ENCODE measurements around the gene CFAP74.

CFAP74 gene

DNA sequence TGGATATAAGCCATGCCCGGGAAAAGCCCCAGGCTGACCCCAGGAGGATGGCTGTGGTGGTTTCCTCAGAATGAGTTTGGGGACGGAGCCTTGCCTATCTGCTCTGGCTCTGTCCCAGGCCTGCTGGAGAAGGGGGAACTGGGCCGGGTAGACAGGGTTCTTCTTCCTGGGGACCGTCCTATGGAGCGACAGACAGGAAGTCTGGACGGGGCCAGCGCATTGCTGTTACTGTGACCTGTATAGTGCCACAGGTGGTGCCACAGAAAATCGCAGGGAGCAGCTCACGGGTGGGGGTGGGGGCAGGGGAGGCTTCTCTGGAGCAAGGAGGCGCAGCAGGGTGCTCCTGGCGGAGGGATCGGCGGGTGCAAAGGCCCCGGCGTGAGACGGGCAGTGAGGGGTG lies 36.4 kb downstream of the CFAP74 start:
- DNase-seq, result no peak

DNA sequence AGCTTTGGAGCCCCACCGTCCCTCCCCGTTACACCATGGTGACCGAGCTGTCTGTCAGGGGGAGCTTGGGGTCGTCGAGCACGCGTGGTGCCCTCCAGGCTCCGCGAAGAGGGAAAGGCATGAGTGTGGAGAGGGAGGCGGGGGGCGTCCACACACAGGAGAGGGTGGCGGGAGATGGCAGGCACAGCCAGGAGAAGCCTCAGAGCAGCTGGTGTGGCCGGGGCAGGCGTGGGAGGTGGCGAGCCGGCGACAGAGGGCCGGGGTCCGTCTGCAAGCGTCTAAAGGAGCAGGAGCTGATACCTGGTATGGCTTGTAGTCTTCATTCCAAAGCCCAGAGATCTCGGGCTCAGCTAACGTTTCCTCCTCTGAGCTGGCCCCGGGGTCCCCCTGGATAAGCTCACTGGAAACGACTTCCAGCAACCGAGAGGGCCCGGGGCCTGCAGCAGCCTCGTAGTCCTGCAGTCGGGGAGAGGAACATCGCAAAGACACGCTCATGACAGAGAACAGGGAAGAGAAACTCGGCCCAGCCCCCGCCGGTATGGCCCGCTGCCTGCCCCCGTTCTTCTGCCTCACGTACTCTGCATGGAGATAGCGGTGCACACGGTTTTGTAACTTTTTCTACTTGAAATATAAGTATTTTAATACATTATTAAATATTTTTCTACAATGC lies 37.4 kb downstream of the CFAP74 start:
- no peak for DNase-seq

DNA sequence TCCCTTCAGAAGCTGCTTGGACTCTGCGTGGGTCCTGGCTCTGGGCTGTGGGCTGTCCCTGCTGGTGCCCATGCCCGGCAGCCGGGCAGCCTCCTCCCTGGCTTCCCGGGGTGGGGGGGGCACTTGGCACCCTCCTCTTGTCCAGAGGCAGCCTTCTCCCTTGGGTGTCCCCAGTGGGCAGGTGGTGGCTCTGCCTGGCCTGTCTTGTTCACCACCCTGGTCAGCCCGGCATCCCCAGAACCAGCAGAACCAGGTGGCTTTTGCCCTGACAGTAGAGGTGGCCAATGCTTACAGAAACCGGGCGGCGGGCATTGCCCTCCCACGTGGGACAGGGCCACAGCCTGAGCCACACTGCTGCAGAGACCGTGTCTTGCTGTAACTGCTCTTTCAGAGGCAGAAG lies 38.0 kb downstream of the CFAP74 start:
- no peak for DNase-seq

DNA sequence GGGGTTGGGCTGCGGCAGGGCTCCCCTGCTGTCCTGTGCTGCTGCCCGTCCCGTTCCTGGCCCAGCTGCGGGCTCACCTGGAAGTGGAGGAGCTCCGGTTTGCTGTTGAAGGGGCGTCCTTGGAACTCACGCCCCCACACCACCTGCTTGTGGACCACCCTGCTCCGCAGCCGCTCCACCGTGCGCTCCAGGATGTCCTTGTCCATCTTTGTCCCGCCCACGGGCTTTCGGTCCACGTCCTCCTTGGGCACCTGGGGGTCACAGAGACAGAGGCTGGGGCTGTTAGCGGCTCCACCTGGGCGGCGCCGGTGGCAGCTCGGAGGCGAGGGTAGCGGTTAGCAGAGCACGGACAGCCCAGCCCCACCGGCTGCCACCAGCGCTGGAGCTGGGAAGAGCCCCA lies 38.8 kb downstream of the CFAP74 start:
- DNase-seq, result no peak

DNA sequence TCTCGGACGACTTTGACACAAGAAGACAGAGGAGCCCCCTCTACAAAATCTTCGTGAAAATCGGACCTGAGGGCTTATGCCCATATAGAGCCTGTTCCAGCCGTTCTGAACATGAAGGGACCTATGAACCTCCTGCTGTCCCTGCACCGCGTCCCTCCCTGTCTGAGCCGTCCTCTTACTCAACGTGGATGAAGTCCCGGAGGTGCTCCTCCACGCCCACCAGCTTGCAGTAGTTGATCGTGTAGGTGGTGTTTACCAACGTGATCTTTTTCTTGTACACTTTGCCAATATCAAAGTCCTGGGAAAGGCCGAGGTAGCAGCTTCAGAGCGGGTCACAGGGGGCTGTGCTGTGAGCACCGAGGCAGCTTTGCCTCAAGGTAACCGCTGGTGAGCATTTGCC lies 40.0 kb downstream of the CFAP74 start:
- DNase-seq, result no peak

DNA sequence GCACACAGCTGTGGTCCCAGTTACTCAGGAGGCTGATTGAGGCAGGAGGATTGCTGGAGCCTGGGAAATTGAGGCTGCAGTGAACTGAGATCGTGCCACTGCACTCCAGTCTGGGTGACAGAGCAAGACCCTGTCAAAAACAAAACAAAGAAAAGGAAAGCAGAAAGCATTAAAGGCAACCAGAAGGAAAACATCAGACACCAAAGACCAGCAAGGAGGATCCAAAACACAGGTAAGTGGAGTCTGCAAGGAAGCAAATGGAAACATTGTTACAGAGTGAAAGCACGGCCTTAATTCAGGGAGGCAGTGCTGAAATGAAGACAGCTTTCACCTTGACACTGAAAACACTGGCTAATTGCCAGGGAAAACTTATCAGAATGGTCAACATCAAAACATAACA lies 40.8 kb downstream of the CFAP74 start:
- no peak for DNase-seq

DNA sequence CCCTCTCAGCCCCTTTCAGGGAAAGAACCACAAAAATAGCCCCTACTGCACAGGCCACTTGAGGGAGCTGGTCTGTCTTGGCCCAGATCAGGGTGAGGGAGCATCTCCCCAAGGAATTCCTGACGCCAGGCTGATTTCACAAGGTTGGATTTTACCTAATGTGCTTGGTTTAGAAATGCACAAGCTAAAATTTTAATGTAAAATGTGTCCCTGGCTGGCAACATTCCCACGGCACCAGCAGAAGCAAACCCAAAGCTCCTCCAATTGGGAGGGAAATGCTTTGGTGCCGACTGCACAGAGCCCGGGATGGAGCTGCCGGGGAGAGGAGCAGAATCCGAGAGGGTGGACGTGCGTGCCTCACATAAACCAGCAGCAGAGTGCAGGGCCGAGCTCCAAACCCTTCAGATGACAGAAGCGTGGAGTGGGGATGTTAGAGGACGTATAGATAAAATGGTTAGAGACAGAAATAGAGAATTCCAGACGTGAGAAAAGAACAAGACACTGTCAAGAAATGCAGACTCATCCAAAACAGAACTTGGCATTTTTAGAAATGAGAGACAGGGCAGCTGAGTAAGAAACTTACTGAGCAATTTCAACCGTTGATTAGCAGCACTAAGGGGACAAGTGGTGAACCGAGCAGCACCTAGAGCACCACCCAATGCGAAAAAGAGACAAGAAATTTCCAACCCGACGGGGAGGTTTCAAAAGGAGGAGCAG lies 42.9 kb downstream of the CFAP74 start:
- DNase-seq, result no peak

DNA sequence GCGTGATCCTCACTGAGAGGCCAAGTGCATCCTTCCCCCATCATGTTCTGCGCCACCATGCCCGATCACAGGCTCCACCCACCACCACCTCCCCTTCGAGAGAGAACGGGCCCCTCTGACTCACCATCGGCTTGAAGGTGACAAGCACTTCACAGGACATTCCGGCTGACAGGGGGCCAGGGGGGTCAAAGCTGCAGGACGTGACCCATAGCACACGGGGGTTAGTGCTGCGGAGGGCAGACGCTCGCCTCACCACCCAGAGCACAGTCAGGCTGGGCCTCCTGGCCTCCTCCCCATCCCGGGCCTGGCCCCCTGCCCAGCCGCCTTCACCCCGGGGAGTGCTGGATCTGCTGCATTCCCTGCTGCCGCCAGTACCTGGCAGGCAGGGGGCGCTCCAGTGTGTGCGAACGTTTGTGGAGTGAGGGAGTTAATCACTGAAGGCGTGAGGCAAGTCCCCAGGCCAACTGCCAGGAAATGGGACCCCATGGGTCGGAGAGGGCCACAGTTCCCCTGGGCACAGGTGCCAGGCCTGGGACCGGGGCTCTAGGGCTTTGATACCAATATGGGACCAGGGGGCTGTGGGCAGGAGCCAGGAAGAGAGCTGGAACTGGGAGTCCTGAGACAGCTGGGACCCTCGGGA lies 43.6 kb downstream of the CFAP74 start:
- DNase-seq, result peak in 3 of 5 donors; percentile 39 to 66 (median 51)

DNA sequence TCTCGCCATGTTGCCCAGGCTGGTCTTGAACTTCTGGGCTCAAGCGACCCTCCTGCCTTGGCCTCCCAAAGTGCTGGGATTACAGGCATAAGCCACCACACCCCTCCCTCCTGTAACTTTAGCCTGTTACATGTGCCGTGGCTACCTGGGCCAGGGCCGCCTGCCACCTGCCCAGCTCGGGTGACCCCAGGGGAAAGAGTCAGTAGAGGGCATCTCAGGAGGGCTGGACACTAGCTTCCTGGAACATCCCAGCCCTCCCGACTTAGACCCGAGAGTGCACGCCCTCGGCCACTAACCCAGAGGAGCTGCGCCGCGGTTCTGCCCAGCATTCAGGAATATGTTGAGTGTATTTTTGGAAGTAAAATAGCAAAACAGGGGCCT lies 44.1 kb downstream of the CFAP74 start:
- DNase-seq, result no peak

DNA sequence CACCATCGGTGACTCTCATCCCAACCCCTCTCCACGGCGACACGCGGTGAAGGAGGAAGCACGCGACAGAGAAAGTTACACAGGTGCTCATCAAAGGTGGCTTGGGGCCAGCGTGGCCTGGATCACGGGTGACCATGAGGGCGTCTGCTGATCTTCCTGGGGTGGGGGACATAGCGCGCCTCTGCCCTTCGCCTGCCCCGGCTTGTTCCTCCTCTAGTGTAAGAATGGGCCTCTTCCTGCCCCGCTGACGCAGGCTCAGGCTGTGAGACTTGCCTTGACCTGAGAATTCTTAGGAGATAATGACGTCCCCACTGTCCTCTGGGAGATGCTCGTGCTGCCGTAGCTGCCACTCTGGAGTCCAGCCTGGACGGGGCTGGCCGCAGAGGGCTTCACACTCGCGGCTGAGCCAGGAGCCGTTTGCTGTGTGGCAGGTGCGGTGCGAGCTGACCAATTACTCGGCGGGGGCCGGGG lies 45.5 kb downstream of the CFAP74 start:
- DNase-seq, result no peak

DNA sequence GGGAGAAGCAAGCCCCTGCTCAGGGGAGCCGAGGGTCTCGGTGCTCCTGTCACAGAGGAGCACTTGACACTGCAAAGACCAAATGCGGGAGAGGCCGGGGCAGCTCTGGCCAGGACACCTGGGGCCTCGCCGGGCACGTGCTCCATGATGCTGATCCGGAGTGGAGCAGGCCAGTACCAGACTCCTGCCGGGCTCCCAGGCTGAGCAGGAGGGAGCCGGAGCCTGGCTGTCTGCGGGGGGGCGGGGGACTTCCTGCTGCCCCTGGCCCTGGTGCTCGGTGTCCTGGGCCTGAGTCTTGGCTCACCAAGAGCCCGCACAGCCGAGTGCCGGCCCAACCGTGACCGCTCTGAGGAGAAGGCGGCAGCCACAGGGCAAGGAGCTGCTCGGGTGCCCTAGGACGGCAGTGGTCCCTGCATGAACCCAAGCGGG lies 46.0 kb downstream of the CFAP74 start:
- no peak for DNase-seq

DNA sequence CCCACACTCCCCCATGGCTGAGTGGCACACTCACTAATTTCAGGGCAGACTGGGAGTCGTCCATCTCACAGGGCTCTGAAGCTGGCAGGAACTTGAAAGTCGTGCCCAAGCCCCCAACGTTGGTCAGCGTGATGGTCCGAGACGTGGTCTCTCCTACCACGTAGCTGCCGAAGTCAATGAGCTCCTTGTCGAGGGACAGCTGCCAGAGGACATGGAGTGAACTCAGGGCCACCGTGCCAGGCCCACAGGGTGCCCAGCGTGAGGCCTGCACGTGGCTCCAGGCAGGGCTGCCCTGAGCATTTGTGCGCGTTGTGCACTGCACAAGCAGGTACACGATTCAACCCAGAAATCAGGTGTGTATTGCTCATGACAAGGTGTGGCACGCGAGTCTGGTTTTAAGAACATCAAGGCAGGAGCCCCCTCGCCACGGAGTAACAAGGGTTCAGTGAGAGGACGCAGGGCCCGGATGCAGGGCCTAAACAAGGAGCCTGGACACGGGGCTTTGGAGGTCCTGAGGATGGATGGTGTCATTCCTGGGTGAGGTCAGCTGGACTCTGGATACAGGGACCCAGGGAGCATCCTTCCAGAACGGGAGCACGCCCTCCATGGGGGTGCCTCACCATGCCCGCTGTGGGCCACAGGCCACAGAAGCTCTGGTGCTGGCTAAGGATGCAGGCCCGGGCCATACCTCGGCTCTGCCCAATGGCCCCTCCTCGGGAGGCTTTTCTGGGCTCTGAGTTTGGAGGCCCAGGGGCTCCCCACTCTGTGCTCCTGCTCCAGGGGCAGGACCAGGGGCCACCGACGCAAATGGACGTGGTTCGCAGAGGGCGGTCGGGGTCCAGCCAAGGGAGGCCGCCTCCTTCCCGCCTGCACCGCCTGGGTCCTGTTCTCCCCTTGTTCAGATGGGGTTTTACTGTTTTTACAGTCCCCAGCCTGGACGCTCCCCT lies 46.7 kb downstream of the CFAP74 start:
- no peak for DNase-seq

DNA sequence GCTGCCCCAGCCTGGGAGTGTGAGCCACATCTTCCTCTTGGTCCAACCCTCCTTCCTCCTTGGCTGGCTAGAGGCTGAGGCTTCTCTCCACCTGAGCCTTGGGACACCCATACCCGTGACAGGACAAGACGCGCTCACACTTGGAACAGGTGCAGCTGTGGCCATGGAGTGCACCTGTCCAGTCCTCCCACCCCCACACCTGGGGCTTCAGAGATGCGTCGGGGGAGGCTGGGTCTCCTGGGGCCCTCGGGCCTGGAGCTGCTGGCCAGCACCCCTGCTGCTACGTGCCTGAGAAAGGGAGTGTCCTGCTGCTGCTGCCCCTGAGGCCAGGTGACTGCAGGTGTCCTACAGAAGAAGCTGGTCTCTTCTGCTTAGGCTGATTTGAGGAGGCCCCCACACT lies 47.5 kb downstream of the CFAP74 start:
- no peak for DNase-seq

DNA sequence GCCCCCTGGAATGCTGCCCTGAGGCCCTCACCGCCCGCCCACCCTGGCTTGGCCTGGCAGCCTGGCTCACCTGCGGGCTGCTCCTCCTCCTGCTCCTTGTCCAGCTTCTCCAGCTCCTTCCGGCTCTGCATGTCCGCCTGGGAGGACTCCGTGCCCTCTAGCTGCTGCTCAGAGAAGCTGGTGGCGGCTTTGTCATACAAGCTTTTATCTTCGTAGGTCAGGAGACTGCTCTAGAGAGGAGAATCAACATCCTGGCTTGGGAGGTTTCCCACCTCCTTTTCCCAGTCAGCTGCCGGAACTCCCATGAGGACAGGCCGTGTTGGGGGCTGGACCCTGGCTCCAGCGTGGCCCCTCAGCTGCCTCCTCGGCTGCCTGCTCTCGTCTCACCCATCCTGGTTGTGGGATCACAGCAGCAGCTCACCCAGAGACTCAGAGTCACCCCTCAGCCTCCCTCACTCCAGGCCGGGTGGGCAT lies 47.9 kb downstream of the CFAP74 start:
- DNase-seq, result no peak

DNA sequence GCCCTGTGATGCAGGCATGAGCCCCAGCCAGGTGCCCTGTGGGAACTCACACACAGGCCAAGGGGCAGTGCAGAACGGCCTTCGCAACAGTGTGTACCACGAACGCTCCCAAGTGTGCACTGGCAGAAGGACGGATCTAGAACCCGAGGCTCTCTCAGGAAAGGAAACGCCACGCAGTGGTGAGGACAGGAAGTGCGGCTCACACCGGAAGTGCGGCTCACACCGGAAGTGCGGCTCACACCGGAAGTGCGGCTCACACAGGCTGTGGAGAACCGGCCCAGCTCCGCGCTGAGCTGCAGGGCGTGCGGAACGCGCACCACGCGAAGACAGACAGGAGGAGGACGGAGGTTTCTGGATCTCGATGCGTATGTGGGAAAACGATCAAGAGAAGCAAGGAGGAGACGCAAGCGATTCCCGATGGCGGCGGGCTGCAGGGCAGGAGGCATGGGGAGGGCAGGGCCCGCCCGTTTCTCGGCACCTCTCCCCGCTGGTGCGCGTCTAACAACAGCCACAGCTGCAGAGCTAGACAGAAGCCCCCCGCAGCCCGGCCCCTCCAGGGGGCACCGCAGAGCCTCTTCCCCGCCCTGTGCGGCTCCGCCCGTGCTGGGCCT lies 48.6 kb downstream of the CFAP74 start:
- DNase-seq, result no peak

DNA sequence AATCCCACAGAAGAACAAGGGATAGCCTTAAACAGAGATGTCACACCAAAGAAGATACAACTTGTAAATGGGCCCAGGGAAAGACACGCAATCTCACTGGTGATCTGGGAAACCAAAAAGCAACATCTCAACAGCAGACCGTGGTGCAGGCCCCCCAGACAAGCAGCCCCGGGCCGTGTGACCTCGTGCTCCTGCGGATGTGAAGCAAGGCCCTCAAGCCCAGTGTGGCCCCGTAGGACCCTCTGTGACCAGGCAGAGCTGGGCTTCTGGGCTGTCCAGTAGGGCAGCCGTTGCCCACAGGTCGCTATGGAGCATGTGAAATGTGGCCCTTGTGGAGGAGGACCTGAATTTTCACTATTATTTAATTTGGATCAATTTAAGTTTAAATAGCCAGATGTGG lies 49.6 kb downstream of the CFAP74 start:
- no peak for DNase-seq

DNA sequence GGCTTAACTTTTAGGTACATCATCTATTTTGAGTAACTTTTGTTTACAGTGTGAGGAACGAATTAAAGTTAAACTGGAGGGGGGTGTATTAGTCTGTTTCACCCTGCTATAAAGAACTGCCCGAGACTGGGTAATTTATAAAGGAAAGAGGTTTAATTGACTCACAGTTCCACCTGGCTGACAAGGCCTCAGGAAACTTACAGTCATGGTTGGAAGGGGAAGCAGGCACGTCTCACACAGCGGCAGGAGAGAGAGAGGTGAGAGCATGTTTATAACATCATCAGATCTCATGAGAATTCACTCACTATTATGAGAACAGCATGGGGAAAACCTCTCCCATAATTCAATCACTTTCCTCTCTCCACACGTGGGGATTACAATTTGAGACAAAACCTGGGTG lies 52.6 kb downstream of the CFAP74 start:
- DNase-seq, result no peak

DNA sequence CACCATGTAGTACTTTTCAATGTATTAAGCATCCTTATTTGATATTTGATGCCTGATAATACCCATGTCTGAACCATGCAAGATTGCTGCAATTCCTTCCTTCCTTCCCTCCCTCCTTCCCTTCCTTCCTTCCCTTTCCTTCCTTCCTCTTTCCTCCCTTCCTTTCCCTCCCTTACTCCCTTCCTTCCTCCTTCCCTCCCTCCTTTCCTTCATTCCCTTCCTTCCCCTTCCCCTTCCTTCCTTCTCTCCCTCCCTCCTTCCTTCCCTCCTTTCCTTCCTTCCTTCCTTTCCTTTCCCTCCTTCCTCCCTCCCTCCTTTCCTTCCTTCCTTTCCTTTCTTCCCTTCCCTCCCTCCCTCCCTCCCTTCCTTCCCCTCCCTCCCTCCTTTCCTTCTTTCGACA lies 54.8 kb downstream of the CFAP74 start:
- no peak for DNase-seq

DNA sequence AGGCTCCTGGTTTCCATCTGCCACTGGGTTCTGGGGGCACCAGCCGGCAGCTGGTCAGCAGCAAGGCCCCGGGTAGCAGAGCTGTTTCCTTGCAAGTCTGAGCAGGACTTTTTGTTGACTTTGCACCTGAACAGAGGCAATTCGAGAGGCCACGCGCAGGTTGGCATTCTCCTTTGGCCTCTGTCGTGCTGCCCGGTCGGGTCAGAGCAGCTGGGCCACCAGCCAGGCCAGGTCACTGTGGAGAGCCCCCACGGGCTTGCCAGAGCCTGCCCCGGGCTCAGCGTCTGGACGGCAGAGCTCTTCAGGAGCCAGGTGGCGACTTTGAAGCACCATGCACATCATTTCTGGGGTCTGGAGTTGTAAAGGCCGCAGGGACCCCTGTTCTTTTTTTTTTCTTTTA lies 56.1 kb downstream of the CFAP74 start:
- DNase-seq, result no peak

DNA sequence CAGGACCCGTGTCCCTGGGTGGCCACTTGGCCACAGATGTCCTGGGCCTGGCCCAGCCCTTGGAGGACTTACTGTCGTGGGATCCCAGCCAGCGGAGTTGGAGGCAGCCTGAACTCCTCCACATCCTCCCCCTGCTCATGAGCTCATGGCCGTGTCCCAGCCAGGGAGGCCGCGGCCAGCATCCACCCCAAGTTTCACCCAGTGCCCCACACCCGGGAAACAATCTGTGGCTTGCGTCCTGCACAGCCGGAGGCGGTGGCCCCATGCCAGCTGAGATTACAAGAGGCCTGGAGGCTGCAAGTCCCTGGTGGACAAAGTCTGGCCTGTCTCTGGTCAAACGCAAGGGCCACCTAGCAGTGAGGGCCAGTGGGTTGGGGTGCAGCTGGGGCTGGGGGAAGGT lies 57.0 kb downstream of the CFAP74 start:
- no peak for DNase-seq

DNA sequence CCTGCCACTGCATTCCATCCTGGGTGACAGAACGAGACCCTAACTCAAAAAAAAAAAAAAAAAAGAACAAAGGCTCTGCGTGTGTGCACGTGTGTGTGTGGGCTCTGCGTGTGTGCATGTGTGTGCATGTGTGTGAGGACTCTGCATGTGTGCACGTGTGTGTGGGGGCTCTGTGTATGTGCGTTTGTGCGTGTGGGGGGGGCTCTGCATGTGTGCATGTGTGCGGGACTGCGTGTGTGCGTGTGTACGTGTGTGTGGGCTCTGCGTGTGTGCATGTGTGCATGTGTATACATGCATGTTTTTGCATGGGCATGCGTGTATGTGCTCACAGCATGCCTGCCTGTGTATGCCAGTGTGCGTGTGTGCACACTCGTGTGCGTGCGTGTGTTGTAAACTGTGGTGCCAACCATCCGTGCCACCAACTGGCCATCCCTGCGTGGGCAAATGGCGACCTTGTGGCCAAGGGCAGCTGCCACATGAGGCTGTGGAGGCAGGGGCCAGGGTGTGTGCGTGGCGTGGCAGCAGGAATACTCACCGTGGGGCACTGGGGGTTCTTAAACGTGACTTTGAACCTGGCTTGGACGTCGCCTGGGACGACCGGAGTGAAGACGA lies 57.7 kb downstream of the CFAP74 start:
- DNase-seq, result no peak

All from T-helper 1 cell (primary cell).